ENCODE measurements around the gene NUP88.

NUP88 gene

DNA sequence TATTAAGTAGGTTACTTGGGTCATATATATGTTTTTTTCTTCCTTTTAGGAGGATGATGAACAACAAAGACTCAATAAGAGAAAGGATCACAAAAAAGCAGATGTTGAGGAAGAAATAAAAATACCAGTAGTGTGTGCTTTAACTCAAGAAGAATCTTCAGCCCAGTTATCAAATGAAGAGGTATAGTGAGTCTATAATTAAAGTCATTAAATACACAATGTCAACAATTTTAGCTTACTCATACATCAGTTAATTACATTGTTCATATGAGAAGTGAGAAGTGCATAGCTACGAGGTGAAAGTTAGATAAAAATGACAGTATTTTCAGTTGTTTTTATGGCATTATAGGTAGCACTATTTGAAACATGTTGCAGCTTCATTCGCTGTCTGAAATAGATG lies 65.2 kb downstream of the NUP88 start:
- DNase-seq, result no peak

DNA sequence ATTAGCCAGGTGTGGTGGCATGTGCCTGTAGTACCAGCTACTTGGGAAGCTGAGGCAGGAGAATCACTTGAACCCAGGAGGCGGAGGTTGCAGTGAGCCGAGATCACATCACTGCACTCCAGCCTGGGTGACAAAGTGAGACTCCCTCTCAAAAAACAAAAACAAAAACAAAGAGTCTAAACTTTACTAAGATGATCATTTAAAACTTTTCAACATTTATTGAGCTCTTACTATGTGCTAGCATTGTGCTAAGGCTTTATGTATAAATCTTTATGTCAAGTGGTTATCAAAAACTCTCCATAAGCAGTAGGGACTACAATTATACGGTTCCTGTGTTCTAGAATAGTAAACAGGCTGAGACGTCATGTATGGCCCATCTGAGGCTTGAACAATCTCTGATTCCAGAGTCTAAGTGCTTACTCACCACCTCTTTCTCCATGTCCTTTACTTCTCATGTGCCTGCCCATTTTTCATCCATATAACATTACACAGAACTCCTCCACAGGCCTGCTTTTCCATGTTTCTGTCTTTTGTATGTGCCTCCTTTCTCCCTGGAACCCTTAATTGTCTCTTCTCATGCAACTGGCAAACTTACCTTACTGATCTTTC lies 66.7 kb downstream of the NUP88 start:
- no peak for DNase-seq

DNA sequence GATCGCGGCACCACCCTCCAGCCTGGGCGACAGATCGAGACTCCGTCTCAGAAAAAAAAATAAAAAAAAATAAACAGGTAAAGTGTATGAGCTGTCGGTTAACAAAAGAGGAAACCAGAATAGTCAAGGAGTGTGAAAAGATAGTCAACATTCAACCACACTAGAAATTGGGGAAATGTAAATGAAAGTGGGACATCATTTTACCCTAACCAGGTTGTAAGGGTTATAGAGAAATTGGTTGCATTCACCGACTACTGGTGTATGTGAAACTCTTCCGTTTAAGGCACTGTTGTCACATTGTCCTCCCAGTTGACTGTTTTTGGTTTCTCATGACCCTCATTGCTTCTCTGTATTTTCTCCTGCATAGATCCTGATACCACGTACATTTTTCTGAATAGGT lies 74.5 kb downstream of the NUP88 start:
- DNase-seq, result no peak
